GM20000 (cell line): ENCODE results near the gene IGF2BP3.

ENCODE experiments used
- DNase-seq: peaks from one replicate; pipeline ENCODE4 v3.0.0; 2012; ENCODE audit warnings: low spot score
- TF ChIP-seq, protein P1 (sequence below): IDR thresholded peaks from 2 replicates; pipeline ENCODE4 v1.5.1; 2012; ENCODE audit warnings: mild to moderate bottlenecking, control low read depth; ENCODE audit errors: extremely low read depth, missing control alignments

Gene IGF2BP3

DNA sequence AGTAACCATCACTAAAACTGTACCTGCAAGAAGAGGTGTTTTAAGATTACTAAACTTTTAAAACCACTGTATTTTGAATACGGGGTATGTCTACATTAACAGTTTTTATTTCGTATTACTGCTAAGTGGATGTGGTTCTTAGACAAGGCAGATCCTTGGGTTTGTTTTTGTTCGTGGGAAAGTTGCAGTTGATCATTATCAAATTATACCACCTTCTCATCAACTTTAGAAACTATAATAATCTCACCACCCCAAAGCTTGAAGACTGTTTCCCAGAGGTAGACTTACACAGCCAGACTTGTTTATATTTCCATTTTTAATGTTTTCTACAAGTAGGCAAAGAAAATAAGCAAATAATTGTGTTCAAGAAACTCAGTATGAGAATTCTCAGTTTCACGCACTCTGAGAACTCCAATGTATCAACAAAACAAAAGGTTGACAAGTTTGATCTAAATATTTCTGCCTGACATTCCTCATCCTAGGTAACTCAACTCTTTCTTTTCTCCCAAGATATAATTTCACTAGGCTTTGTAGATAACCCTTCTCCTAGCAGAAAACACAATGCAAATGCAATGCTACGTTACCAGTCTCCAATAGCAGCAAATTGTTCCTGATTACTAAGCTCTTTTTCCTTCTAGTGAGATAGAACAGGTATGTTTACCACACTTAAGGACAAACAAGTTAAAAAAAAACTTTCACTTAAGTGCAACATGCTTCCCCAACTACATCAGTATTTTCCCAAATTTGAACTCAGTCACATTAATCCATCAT is 36.0 kb downstream of the IGF2BP3 start:
- TF ChIP-seq, protein P1, sequence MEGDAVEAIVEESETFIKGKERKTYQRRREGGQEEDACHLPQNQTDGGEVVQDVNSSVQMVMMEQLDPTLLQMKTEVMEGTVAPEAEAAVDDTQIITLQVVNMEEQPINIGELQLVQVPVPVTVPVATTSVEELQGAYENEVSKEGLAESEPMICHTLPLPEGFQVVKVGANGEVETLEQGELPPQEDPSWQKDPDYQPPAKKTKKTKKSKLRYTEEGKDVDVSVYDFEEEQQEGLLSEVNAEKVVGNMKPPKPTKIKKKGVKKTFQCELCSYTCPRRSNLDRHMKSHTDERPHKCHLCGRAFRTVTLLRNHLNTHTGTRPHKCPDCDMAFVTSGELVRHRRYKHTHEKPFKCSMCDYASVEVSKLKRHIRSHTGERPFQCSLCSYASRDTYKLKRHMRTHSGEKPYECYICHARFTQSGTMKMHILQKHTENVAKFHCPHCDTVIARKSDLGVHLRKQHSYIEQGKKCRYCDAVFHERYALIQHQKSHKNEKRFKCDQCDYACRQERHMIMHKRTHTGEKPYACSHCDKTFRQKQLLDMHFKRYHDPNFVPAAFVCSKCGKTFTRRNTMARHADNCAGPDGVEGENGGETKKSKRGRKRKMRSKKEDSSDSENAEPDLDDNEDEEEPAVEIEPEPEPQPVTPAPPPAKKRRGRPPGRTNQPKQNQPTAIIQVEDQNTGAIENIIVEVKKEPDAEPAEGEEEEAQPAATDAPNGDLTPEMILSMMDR, result no peak
- no peak for DNase-seq

DNA sequence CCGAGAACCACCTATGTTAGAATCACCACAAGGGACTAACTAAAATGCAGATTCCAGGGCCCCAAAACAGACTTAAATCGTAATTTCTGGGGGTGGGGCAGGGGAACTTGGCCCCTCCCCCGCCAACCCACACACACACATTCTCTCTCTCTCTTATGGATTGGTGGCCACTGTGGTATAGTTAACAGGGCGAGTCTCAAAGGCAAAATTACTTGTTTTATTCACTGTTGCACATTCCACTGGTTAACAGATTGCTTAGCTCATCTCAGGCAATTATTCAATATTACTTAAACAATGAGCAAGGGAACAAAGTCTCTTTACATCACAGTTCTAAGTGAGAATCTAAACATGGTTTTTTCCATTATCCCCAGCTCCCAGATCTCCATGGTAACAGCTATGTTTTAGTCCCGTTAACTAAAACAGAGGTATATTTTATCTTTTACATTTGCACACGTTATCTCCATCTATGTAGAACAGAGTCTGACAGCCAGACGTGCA is 38.5 kb downstream of the IGF2BP3 start:
- DNase-seq, result no peak
- TF ChIP-seq, protein P1, result no peak

DNA sequence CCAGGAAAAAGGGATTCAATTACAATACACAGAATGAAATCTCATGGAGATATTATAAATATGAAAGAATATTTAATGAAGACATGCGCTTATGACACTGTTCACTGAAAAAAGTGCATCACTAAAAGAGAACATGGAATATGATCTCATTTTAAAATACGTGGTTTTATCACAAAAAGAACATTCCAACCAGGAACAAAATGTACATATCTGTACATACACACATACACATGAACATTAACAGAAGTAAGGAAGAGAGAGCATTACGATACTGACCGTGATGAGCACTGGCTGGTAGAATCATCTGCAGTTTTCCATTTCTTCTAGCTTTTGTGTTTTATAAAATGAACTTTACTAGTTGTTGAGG is 39.4 kb downstream of the IGF2BP3 start:
- DNase-seq, result no peak
- TF ChIP-seq, protein P1, result no peak

DNA sequence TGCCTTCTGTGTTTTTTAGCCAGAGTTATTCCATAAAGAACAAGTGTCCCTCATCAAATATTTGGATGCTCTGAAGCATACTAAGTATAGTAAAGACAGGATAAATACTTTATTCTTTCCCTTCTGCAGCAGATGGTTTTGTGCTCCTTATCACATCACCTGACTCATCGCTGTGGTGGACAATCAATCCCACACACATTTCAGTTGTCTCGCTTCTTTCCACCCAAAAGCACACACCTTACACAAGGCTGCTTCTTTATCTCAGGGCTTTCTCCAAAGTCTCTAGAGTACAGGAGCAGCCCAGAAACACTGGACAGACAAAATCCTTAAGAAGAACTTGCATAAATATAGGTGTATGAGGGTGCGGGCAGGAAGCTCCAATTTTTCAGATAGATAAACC is 43.4 kb downstream of the IGF2BP3 start:
- DNase-seq, result no peak
- TF ChIP-seq, protein P1, result no peak

DNA sequence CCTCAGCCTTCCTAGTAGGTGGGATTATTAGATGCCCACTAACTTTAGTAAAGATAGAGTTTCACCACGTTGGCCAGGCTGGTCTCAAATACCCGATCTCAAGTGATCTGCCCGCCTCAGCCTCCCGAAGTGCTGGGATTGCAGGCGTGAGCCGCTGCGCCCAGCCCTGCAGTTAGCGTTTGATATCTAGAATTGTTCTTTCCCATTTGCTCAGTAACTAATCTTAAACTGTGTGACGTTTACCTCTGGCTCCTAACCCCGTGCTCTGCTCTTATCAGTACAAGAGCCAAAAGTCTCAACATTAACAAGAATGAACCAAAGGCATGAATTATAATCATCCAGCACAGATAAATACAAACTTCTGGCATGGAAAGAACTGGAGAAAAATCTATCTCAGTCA is 47.4 kb downstream of the IGF2BP3 start:
- TF ChIP-seq, protein P1, result no peak
- DNase-seq, result no peak

DNA sequence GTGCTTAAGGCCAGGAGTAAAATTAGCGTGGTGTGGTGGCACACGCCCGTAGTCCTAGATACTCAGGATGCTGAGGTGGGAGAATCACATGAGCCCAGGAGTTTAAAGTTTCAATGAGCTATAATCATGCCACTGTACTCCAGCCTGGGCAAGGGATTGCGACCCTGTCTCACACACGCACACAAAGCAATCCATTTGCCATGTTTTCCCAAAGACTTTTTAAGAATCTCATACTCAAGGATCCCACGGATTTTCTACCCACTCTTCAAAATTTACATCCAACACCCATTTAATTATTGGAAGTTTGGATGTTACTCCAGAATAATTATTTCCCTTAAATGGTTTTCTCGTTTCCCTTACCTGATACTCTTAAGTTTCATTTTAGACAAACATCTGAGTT is 47.9 kb downstream of the IGF2BP3 start:
- TF ChIP-seq, protein P1, result no peak
- no peak for DNase-seq

DNA sequence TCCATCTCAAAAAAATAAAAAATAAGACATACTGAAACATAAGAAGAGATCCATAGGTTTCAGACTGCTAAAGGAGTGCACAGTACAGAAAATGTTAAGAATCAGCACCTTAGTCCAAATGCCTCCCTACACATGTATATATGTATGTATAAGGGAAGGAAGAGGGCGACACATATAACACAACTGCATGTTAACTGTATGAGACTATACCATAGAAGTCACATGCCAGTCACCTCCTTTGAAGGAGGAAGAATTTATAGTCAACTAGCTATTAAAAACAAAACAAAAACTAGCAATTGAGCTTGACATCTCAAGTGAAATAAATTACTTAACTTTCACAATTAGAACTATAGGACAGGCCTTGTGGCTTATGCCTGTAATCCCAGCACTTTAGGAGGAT is 50.4 kb downstream of the IGF2BP3 start:
- no peak for DNase-seq
- TF ChIP-seq, protein P1, result no peak
